GM21737 (cell line): ENCODE measurements around the gene HMG20A.

ENCODE experiments used
- ATAC-seq: cut with Tn5 transposase; IDR thresholded peaks from one replicate; pipeline ENCODE4 v1.9.1; 2021; ENCODE audit warnings: mild to moderate bottlenecking, moderate library complexity; ENCODE audit not compliant: unreplicated experiment

Gene HMG20A

DNA sequence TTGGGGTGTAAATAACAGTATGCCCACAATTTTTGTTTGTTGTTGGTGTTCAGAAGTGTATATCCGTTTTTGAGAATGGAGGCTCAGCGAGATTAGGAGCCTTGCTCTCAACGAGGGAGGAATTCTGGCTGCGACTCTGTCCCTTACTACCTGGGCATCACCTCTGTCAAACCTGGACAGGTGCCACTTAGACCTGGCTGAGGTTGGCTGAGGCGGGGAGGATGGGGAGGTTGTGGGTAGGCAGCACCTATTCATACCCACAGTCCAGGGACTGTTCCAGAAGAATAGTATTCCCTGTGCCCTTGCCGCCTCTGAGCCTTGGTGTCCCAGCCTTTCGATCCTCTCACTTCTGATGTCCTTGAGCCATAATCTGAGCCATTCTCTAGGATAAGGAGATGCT is 112.2 kb downstream of the HMG20A start:
- ATAC-seq = no peak

DNA sequence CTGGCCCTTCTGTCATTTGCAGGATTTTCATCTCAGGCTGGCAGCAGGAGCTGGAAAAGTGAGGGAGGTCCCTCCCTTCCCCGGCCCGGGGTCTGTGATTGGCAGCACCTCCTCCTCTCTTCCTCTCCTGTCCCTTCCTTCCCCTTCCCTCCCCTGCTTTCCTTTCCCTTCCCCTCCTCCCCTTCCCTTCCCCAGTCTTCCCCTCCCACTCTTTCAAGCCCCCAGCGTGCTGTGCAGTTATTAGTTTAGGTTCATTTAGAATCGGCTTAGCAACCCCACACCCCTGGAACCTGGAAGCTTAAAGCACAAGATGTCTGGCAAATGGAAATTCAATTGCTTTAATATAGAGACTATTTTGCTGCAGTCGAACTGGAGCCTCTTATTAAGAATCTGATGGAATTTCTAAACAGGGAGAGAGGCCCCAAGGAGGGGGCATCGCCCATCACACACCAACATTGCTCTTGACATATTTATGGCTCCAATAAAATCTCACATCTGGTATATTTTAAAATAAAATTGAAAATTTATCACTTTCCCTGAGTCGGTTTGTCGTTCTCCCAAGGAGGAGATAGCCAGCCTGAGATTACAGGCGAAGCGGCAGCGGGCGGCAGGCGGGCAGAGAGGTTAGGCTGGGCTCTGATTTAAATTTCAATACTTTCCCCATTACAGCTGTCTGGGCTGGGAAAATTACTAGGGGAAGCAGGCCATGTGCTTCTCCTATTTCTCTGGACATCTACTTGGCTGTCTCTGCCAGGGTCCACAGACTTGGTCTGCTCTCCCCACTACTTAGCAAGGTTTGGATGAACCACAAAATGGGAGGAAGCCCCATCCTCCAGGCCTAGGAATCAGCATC is 113.1 kb downstream of the HMG20A start:
- ATAC-seq = no peak
